Sigmoid colon (tissue), 4 donors: ENCODE data around the gene UBALD2.

Experiments used
- CTCF ChIP-seq, 4 experiments: fragments of 450-650 bp in 3 of 4; fragments of 200-600 bp in 1 of 4; IDR thresholded peaks; one replicate each; pipeline ENCODE4 v1.5.1; 2016 to 2019; ENCODE audit warnings: antibody characterized with exemption in 4 of 4, mild to moderate bottlenecking in 3 of 4, moderate library complexity in 2 of 4
- EP300 ChIP-seq, 4 donors: sonication (generic); formaldehyde crosslinking; IDR thresholded peaks; one replicate each; pipeline ENCODE4 v1.6.1; 2017; ENCODE audit warnings: antibody characterized with exemption in 4 of 4
- POLR2A ChIP-seq, 2 donors: fragments of 450-650 bp; IDR thresholded peaks; one replicate each; pipeline ENCODE4 v1.6.1; 2016; ENCODE audit warnings: antibody characterized with exemption in 2 of 2, mild to moderate bottlenecking in 2 of 2, moderate library complexity in 2 of 2

DNA sequence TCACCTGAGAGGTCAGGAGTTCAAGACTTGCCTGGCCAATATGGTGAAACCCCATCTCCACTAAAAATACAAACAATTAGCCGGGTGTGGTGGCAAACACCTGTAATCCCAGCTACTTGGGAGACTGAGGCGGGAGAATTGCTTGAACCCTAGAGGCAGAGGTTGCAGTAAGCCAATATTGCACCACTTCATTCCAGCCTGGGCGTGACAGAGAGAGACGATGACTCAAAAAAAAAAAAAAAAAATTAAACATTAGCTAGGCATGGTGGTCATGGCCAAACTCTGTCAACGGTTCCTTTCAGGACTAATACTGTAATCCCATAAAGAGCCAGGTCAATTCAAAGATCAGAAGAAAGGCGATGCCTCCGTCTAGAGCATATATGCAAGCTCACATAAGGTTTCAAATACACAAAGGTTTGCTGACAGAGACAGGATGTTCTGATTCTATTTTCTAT, 27.3 kb upstream of the UBALD2 start:
- TF ChIP-seq CTCF (IDR thresholded peaks at IDR 0.05) (no peak), POLR2A (IDR thresholded peaks at IDR 0.05) (no peak), EP300 (IDR thresholded peaks at IDR 0.05) (no peak)
